NK-92 (cell line): Measurements from ENCODE around the gene KATNAL2.
"Not testable (repeated sequence)": the region's sequence is repeated elsewhere in the genome, so short reads cannot be mapped to it uniquely, and the experiment has no call there.

Experiments used
- DNase-seq: peaks from one replicate; lab custom pipeline; 2025; ENCODE audit not compliant: unreplicated experiment; lab: John Stamatoyannopoulos, UW

The KATNAL2 gene

GRCh38 chr18:46939337-46939963 lies 22.0 kb downstream of the KATNAL2 start:
- no peak for DNase-seq

GRCh38 chr18:46939998-46940571 lies 22.7 kb downstream of the KATNAL2 start:
- no peak for DNase-seq

DNA sequence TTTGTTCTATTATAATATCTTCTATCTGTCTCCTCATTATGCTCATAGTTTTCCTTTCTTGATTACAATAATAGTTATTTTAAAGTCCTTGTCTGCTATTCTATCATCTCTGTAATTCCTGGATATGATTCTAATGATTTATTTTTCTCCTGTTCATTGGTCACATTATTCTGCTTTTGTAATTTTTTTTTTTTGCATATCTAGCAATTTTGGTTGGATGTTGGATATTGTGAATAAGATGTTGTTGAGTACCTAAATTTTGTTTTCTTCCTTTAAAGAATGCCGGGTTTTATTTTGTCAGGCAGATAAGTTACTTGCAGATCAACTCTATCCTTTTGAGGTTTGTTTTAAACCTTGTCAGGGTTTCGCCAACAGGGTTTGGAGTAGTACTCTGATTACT lies 25.2 kb downstream of the KATNAL2 start:
- no peak for DNase-seq

GRCh38 chr18:46946656-46947282 lies 29.4 kb downstream of the KATNAL2 start:
- no peak for DNase-seq

- DNase-seq = no peak
These were observed 32.8 kb downstream of the KATNAL2 start for GRCh38 chr18:46950064-46950656.

- no peak for DNase-seq
These were observed 35.8 kb downstream of the KATNAL2 start for GRCh38 chr18:46953195-46953594.

- no peak for DNase-seq
These were observed 40.8 kb downstream of the KATNAL2 start for GRCh38 chr18:46958209-46958608.

- DNase-seq = not testable (repeated sequence)
These were observed 46.5 kb downstream of the KATNAL2 start for GRCh38 chr18:46963656-46964578.

DNA sequence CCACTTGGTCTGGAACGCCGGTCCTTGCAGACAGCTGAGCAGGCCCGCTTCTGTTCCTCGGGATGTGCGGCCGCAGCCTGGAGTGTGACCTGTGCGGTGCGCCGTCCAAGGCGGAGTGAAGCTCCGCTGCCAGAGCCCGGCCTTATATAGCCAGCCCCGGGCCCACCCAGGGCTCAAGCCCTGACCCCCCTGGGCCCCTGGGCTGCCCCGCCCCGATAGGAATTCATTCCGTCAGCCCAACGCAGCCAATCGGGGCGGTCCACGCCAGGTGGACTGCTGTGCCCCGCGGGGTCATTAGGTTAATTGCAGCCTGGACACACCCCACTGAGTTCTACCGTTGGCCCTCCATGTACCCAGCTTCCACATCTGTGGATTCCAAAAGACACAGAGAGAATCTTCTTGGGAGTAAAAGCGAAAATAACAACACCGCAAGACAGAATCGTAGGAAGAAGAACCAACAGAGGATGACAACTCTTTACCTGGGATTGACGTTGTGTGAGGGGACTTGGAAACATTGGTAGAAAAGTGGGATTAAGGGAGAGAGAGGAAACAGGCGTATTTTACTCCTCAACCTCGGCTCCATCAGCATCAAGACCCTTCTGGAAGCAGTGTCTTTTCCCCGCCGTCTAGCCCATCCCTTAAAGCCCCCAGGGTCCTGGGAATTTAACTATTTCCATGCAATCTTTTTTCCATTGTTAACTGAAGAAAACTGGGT lies 47.3 kb downstream of the KATNAL2 start:
- not testable (repeated sequence) for DNase-seq

DNA sequence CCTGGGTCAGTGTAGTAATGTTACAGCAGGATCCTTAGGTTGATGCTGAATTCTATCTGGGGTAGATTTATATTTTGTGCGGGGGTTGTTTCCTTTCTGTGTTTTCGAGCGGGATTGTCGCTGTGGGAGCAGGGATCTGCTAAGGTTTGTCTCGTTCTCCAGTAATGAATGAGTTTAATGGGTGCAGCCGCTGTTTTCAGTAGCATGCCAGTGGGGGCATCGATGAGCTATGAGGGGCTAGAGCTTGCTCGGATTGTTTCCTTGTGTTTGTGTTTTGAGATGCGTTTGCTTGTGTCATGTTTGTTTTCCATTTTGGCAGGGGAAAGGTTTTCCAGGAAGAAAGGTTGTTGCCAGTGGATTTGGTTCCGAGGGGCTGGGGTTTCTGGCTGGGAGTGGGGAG lies 48.9 kb downstream of the KATNAL2 start:
- DNase-seq = not testable (repeated sequence)

DNA sequence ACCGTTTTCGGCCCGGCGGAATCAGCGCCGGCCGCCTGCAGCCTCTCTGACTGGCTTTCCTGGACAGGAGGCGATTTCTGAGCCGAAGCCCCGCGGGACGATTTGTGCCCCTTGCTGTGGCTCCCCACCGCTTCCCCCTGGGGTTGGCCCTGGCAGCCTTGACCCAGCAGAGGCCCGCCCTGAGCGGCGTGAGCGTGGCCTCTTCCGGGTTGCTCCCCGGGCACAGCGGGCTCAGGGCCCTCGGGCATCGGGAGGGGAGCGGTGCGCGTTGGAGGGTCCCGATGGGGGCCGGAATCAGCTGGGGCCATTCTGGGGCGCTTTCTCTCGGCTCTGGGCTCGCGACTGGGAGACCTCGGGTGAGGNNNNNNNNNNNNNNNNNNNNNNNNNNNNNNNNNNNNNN lies 52.1 kb downstream of the KATNAL2 start:
- DNase-seq = not testable (repeated sequence)

DNA sequence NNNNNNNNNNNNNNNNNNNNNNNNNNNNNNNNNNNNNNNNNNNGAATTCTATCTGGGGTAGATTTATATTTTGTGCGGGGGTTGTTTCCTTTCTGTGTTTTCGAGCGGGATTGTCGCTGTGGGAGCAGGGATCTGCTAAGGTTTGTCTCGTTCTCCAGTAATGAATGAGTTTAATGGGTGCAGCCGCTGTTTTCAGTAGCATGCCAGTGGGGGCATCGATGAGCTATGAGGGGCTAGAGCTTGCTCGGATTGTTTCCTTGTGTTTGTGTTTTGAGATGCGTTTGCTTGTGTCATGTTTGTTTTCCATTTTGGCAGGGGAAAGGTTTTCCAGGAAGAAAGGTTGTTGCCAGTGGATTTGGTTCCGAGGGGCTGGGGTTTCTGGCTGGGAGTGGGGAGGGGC lies 102.5 kb downstream of the KATNAL2 start:
- not testable (repeated sequence) for DNase-seq

DNA sequence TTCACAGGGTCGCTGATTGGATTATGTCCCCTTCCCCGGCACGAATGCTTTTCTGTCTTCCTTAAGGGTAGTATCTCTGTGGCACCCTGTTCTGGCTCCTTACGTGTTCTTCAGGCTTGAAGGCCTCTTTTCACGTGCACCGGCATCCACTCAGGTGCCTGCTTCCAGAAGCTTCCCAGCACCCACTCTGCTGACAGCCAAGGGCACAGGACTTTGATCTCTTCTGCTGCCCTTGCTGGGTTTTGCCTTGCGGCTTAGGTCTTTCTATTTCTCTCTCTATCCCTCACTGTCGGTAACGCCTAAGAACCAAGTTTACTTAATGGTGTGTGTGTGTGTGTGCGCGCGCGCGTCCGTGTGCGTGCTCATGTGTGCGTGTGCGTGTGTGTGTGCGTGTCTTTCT lies 103.4 kb downstream of the KATNAL2 start:
- DNase-seq = not testable (repeated sequence)

DNA sequence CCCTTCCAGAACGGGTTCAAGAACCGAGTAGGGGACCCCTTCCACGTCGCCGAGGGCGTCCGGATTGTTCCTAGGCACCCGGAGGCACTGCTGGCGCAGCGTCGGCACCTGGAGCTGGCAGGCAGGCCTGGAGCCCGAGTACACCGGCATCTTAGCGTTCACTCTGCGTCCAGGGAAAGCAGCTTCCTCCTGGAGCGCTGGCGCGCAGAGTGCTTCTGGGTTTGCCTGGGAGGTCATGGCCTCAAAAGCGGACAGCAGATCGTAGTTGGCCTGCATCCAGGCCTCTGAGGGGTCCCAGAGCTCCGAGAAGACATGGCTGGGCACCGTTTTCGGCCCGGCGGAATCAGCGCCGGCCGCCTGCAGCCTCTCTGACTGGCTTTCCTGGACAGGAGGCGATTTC lies 105.4 kb downstream of the KATNAL2 start:
- DNase-seq = not testable (repeated sequence)

DNA sequence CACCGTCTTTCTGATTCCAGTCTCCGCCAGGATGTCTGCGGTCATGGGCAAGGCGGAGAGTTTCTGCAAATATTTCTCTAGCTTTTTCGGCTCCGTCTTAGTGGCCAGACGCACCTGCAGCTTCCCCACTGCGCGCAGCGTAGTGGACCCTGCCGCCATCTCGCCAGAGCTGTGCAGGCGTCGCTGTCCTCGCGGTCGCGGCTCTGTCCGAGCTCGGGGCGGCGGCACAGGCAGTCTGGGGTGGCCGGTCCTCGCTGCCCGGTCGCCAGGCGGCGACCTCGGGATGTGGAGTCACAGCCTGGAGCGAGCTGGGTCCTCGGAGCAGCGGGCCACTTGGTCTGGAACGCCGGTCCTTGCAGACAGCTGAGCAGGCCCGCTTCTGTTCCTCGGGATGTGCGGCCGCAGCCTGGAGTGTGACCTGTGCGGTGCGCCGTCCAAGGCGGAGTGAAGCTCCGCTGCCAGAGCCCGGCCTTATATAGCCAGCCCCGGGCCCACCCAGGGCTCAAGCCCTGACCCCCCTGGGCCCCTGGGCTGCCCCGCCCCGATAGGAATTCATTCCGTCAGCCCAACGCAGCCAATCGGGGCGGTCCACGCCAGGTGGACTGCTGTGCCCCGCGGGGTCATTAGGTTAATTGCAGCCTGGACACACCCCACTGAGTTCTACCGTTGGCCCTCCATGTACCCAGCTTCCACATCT lies 106.5 kb downstream of the KATNAL2 start:
- DNase-seq = not testable (repeated sequence)

DNA sequence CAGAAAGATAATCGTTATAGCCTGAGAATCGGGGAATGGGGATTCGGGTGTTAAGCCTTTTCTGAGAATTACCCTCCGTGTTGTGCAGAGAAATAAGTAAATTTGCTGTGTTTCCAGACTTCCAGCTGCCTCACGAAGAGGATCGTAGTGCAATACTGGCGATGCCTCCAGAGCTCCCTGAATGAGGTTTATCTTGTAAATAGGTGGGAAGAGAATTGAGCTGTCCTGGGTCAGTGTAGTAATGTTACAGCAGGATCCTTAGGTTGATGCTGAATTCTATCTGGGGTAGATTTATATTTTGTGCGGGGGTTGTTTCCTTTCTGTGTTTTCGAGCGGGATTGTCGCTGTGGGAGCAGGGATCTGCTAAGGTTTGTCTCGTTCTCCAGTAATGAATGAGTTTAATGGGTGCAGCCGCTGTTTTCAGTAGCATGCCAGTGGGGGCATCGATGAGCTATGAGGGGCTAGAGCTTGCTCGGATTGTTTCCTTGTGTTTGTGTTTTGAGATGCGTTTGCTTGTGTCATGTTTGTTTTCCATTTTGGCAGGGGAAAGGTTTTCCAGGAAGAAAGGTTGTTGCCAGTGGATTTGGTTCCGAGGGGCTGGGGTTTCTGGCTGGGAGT lies 108.3 kb downstream of the KATNAL2 start:
- not testable (repeated sequence) for DNase-seq

DNA sequence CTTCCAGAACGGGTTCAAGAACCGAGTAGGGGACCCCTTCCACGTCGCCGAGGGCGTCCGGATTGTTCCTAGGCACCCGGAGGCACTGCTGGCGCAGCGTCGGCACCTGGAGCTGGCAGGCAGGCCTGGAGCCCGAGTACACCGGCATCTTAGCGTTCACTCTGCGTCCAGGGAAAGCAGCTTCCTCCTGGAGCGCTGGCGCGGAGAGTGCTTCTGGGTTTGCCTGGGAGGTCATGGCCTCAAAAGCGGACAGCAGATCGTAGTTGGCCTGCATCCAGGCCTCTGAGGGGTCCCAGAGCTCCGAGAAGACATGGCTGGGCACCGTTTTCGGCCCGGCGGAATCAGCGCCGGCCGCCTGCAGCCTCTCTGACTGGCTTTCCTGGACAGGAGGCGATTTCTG lies 111.3 kb downstream of the KATNAL2 start:
- DNase-seq = not testable (repeated sequence)

GRCh38 chr18:47029684-47030353 lies 112.4 kb downstream of the KATNAL2 start:
- DNase-seq = not testable (repeated sequence)

- not testable (repeated sequence) for DNase-seq
These were observed 113.5 kb downstream of the KATNAL2 start for GRCh38 chr18:47030887-47031286.
